NCI-H146 treated with DMSO at 0.1 percent for 48 hours (cell line): ENCODE results near the gene OBSCN.
"Not testable (repeated sequence)": the region's sequence is repeated elsewhere in the genome, so short reads cannot be mapped to it uniquely, and the experiment has no call there.

Experiments used
- DNase-seq: peaks from one replicate; lab custom pipeline; 2025; ENCODE audit not compliant: unreplicated experiment; lab: John Stamatoyannopoulos, UW

Gene OBSCN

GRCh38 chr1:228182296-228183030, 25.4 kb upstream of the OBSCN start:
- DNase-seq, result no peak

GRCh38 chr1:228184152-228184551, 23.7 kb upstream of the OBSCN start:
- DNase-seq, result no peak

- DNase-seq, result no peak
Observed at GRCh38 chr1:228185641-228185965, 22.2 kb upstream of the OBSCN start.

- not testable (repeated sequence) for DNase-seq
Observed at GRCh38 chr1:228188249-228188648, 19.6 kb upstream of the OBSCN start.

- no peak for DNase-seq
Observed at GRCh38 chr1:228190182-228190581, 17.7 kb upstream of the OBSCN start.

GRCh38 chr1:228190778-228191177, 17.1 kb upstream of the OBSCN start:
- DNase-seq, result no peak

GRCh38 chr1:228194436-228194835, 13.4 kb upstream of the OBSCN start:
- no peak for DNase-seq

- DNase-seq, result no peak
Observed at GRCh38 chr1:228194921-228195812, 12.7 kb upstream of the OBSCN start.

- no peak for DNase-seq
Observed at GRCh38 chr1:228197555-228198147, 10.2 kb upstream of the OBSCN start.

- DNase-seq, result no peak
Observed at GRCh38 chr1:228198977-228199590, 8.8 kb upstream of the OBSCN start.

- no peak for DNase-seq
Observed at GRCh38 chr1:228204958-228205357, 2.9 kb upstream of the OBSCN start.

- no peak for DNase-seq
Observed at GRCh38 chr1:228205526-228206436, 2.1 kb upstream of the OBSCN start.

GRCh38 chr1:228206582-228207351, 1.1 kb upstream of the OBSCN start:
- no peak for DNase-seq

- DNase-seq, result no peak
Observed at GRCh38 chr1:228207381-228207810, 448 bp upstream of the OBSCN start.

- DNase-seq, result no peak
Observed at GRCh38 chr1:228208831-228209551, 1.1 kb downstream of the OBSCN start.

- no peak for DNase-seq
Observed at GRCh38 chr1:228209657-228210056, 1.8 kb downstream of the OBSCN start.

GRCh38 chr1:228210076-228210651, 2.3 kb downstream of the OBSCN start:
- no peak for DNase-seq

GRCh38 chr1:228210712-228211530, 3.1 kb downstream of the OBSCN start:
- no peak for DNase-seq
